Middle frontal gyrus (tissue), 1 donor: ENCODE measurements around the gene ZNF750.

Experiments
- DNase-seq: peaks from one replicate; pipeline ENCODE4 v3.0.0-alpha.2; 2015; ENCODE audit warnings: low spot score; ENCODE audit errors: extremely low spot score

Gene ZNF750

GRCh38 chr17:82839617-82840292 lies at the start of gene ZNF750:
ZNF750 (minus strand) TSS chr17:82840022; CDS start chr17:82832454, 7,568 bp downstream.
- DNase-seq: no peak

GRCh38 chr17:82888583-82889495 lies 49.0 kb upstream of the ZNF750 start:
- no peak for DNase-seq

DNA sequence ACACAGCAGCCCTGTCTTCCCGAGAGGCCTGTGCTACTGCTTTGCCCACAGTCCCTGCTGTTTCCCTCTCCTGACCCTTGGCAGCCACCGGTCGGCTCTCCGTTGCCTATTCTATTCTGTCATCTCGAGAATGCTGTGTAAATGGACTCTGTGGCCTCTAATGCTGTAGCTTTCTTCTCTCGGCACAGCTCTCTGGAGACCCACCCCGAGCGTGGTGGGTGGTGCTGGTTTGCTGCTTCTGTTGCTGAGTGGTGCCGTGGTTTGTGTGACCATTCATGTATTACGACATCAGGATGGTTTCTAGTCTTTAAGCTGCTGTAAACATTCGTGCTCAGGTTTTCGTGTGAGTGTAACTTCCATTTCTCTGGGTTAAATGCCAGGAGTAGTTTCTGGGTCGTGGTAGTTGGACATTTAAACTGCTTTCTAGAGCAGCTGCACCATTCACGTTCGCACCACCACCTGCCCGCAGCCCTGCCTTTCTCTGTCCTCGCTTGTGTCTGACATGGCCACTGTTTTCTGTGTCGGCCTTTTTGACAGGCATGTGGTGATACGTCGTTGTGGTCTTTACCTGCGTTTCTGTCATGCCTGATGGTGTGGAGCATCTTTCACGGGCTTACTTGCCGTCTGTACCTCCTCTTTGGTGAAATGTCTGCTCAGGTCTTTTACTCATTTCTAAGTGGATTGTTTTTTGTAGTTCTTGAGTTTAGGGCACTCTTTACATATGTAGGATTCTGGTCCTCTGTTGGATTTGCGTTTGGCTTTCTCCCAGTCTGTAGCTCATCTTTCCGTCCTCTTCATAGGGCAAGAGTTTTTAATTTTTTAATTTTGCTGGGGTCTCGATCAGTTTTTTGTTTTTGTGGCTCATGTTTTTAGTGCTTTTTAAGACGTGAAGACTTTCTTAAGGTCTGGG lies 47.7 kb upstream of the ZNF750 start:
- no peak for DNase-seq

DNA sequence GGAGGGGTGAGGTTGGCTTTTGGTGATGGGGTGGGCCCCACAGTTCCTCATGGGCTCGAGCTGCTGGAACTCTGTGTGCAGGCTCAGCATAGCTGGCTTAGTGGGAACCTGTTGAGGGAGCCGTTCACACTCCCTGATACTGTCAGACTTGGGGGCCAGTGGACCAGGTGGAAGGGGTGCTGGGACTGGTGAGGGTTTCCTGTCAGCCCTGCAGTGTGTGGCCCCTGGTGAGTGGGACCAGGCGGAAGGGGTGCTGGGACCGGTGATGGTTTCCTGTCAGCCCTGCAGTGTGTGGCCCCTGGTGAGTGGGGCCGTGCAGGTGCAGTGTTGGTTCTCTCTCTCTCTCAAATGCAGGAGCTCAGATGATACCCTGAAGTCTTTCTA lies 45.1 kb upstream of the ZNF750 start:
- no peak for DNase-seq

DNA sequence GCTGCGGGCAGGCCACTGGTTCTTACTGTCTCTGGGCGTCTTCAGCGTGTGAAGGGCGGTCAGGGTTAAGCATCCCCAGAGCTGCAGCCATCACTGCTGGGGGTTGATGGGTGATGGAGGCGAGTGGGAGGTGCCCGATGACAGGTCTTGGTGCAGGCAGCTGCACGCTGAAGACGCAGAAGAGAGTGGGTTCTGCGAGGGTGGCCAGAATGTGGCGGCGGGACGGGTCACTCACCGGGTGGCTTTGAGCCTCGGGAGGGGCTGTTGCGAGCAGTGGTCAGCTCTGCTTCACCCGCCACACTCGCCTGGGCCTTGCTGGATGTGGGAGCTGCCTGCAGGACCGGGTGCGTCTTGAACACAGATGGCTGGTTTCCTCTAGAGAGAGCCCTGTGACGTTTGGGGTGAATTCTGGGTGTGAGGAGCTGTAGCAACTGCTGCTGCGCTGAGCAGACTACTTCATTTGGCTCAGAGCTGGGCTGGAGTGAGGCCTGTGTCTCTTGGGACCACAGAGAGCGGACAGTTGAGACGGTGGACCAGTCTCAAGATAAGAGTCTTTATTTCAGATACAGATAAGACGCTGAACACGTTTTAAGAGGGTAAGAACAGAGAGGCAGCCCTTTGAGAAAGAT lies 44.6 kb upstream of the ZNF750 start:
- DNase-seq: no peak

- DNase-seq: no peak
These were observed 43.7 kb upstream of the ZNF750 start for GRCh38 chr17:82883419-82884031.

DNA sequence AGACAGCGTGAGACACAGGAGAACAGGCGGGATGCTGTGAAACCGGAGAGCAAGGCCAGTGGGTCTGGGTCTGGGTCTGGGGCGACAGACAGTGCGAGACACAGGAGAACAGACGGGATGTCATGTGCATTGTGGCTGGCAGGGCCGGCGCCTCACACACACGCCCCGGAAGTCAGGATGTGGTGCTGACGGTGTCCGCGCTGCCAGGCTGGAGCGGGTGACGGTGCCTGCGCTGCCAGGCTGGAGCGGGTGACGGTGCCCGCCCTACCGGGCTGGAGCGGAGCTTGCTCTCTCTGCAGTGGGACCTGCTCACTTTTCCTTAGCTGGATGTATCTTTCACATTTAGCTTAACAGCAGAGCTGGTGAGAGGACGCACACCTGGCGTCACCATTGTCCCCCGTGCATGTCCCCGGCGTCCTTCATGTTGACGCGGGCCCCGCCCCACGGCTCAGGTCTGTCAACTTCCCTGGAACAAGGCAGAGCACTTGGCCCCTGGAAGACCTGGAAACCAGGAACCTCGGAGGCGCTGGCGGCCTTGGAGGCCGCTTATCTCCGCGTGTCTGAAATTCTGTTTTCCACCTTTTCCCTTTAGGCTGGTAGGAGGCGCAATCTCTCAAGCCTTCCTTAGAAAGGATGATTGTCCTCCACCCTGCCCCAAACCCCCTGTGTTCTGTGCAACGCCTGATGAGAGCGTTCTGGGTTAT lies 43.0 kb upstream of the ZNF750 start:
- DNase-seq: no peak

- no peak for DNase-seq
These were observed 42.3 kb upstream of the ZNF750 start for GRCh38 chr17:82881900-82882714.

- no peak for DNase-seq
These were observed 41.6 kb upstream of the ZNF750 start for GRCh38 chr17:82881324-82881823.

DNA sequence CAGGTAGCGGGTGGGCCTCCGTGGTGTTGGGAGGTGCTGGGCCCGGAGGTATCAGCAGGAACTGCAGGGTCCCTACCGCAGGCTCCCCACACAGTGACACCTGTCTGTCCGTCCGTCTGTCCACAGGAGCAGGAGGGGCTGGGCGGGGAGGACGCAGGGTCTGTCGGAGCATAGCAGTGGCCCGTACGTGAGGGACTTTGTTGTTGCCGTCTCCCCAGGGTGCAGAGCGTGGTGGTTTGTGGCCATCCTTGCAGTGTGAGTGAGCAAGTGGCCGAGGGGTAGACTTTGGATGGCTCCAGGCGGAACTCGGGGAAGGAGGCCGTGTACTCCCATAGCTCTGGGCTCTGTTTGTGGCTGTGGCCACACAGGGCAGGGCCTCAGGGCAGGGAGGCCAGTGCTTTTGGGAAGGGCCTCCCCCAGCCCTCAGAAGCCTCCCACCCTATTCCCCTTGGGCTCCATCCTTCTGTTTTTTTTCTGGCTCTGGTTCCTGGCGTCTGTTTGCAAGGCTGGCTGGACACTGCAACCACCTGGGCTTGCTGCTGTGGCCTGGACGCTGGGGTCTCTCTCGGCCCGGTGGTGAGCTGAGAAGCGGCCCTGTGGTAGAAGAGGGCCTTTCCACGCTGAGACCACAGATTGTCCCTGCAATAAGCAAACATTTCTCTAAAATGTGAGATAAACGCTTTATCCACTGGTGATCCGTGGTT lies 41.0 kb upstream of the ZNF750 start:
- DNase-seq: no peak

DNA sequence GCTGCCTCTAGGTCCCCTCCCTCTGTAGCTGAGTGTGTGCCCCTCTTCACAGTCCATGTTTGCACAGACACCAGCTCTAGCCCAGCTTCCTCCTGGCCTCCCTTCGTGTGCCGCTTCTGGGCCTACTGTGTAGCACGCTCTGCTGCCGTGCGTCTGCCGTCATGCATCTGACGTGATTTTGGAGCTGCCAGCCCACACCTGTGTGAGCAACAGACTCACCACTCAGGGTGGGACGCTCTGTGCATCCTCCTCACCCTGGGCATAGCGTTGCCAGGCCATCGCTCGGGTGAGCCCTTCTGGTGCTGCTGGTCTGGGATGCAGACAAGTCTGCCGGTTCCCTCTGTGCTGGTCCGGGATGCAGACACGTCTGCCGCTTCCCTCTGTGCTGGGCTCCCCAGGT lies 39.4 kb upstream of the ZNF750 start:
- no peak for DNase-seq

DNA sequence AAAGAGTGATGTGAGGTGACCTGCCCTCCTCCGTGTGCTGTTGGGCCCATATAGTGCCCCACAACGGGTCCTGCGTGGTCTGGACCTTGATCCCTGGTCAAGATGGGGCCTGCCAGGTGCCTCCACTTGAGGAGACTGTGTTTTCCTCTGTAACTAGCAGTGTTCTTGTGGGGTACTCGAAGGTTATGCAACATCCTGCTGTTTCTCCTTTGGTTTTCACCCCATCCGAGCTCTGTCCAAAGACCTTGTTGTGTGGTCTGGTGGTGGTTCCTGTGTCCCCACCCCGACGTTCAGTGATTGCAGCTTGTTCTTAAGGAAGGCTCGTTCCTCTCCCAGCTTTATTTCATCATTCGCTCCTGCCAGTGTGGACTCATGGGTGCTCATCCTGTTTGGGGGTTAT lies 38.7 kb upstream of the ZNF750 start:
- DNase-seq: no peak

GRCh38 chr17:82876602-82877379 lies 37.0 kb upstream of the ZNF750 start:
- no peak for DNase-seq

GRCh38 chr17:82876149-82876548 lies 36.3 kb upstream of the ZNF750 start:
- DNase-seq: no peak

DNA sequence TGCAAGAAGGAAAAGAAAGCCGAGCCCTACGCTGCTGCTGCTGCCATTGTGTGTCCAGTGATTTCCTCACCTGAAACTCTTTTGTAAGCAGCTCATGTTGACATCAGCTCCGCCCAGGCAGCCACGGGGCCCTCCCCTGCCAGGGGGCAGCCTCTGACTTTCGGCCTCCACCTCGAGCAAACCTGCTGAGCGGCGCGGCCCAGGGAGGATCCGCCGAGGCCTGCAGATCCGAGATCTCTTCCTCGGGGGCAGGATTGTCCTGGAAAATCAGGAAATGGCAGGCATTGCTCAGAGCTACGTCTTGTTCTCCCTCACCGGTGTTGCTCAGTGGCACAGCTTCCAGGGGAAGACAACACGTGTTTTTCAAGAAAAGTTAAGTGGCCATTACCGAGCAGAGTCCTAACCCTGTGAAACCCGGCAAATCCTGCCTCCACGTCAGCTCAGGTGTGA lies 35.6 kb upstream of the ZNF750 start:
- DNase-seq: no peak

GRCh38 chr17:82874011-82874835 lies 34.4 kb upstream of the ZNF750 start:
- no peak for DNase-seq

DNA sequence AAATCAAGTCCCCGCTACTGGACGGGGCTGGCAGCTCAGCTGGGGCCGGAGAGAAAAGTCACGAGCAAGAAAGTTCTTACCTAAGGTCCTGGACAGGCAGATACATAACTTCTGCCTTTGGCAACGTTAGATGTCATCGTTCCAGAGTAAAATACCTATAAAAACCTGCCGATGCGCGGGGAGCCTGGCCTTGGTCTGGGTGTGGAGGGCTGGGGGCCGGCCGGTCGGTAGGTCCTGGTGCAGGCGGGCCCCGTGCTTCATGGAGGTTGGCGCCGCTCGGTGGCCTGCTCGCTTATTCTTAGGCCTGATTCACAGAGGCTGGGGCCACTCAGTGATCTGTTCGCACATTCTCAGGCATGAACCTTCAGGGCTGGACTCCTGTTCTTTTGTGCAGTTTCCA lies 33.7 kb upstream of the ZNF750 start:
- no peak for DNase-seq
